GM19397 (cell line): Measurements from ENCODE around the gene PGLYRP4.

Experiments
- ATAC-seq: cut with Tn5 transposase; IDR thresholded peaks from one replicate; pipeline ENCODE4 v1.9.1; 2021; ENCODE audit warnings: mild to moderate bottlenecking, moderate library complexity; ENCODE audit not compliant: unreplicated experiment

Gene PGLYRP4

GRCh38 chr1:153348511-153349362 lies at the start of gene PGLYRP4:
Gene PGLYRP4, minus strand, starts transcription at chr1:153348841. Its CDS starts 909 bp downstream, at chr1:153347932.
- ATAC-seq: no peak

GRCh38 chr1:153397924-153398651 lies 49.4 kb upstream of the PGLYRP4 start:
- no peak for ATAC-seq

- ATAC-seq: no peak
These were observed 48.6 kb upstream of the PGLYRP4 start for GRCh38 chr1:153397051-153397923.

GRCh38 chr1:153396461-153396860 lies 47.8 kb upstream of the PGLYRP4 start:
- no peak for ATAC-seq

GRCh38 chr1:153395776-153396175 lies 47.1 kb upstream of the PGLYRP4 start:
- no peak for ATAC-seq

GRCh38 chr1:153395136-153395685 lies 46.6 kb upstream of the PGLYRP4 start:
- no peak for ATAC-seq

- no peak for ATAC-seq
These were observed 45.8 kb upstream of the PGLYRP4 start for GRCh38 chr1:153394391-153394790.

GRCh38 chr1:153393926-153394325 lies 45.3 kb upstream of the PGLYRP4 start:
- no peak for ATAC-seq

- ATAC-seq: no peak
These were observed 44.2 kb upstream of the PGLYRP4 start for GRCh38 chr1:153392822-153393221.

GRCh38 chr1:153392258-153392657 lies 43.6 kb upstream of the PGLYRP4 start:
- no peak for ATAC-seq

GRCh38 chr1:153390938-153391710 lies 42.5 kb upstream of the PGLYRP4 start, which contains the start of gene S100A8:
Gene S100A8, minus strand, starts transcription at chr1:153391073. Its CDS starts 538 bp downstream, at chr1:153390535.
- no peak for ATAC-seq

GRCh38 chr1:153389973-153390879 lies 41.6 kb upstream of the PGLYRP4 start:
- no peak for ATAC-seq

- ATAC-seq: no peak
These were observed 40.8 kb upstream of the PGLYRP4 start for GRCh38 chr1:153389401-153389800.

GRCh38 chr1:153387785-153388184 lies 39.1 kb upstream of the PGLYRP4 start:
- ATAC-seq: no peak

- no peak for ATAC-seq
These were observed 38.4 kb upstream of the PGLYRP4 start for GRCh38 chr1:153387001-153387400.

- no peak for ATAC-seq
These were observed 37.9 kb upstream of the PGLYRP4 start for GRCh38 chr1:153386500-153386901.

- no peak for ATAC-seq
These were observed 36.4 kb upstream of the PGLYRP4 start for GRCh38 chr1:153384958-153385580.

- ATAC-seq: no peak
These were observed 32.1 kb upstream of the PGLYRP4 start for GRCh38 chr1:153380711-153381110.
